GM18502 (cell line): ENCODE measurements around the gene SLC12A5.

Experiments
- ATAC-seq: cut with Tn5 transposase; IDR thresholded peaks from one replicate; pipeline ENCODE4 v1.9.1; 2021; ENCODE audit warnings: mild to moderate bottlenecking; ENCODE audit not compliant: unreplicated experiment, poor library complexity

The SLC12A5 gene

DNA sequence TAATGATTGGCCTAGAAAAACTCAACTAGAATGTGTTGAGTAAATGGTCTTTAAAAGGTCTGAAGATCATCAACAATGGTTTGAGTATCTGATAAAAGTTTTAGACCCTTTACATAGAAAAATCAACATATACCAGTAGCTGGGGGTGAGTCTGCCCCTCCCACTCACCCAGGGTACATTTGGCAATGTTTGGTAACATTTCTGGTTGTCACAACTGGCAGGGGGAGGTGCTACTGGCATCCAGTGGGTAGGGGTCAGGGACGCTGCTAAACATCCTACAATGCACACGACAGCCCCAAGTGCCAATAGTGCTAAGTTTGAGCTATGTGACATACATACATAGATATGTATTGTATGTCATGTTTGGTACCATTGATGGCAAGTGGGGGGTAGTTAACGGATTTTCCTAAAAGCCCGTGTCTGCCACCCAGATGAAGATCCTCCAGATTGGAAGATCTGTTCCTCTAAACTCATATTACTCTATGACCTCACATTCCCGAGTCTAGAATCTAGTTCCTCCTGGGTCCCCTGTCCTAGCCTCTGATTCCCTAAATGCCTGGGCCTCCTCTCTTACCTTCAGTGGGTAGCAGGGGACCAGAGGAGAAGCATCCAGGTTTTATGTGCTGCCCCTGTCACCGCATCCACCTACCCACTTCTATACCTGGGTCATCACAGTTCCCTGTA, 22.9 kb upstream of the SLC12A5 start:
- no peak for ATAC-seq

GRCh38 chr20:46006964-46007363, 22.1 kb upstream of the SLC12A5 start:
- ATAC-seq, result no peak

GRCh38 chr20:46007671-46008070, 21.3 kb upstream of the SLC12A5 start:
- ATAC-seq, result no peak

DNA sequence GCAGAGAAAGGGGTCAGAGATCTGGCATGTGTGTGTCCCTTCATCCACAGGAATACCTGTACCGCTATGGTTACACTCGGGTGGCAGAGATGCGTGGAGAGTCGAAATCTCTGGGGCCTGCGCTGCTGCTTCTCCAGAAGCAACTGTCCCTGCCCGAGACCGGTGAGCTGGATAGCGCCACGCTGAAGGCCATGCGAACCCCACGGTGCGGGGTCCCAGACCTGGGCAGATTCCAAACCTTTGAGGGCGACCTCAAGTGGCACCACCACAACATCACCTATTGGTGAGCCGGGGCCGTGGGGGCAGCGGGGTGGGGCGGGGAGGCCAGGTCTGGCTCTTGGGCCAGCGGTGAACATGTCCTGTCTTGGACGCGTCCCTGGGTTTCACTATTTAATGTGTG, 19.2 kb upstream of the SLC12A5 start:
- ATAC-seq, result no peak

DNA sequence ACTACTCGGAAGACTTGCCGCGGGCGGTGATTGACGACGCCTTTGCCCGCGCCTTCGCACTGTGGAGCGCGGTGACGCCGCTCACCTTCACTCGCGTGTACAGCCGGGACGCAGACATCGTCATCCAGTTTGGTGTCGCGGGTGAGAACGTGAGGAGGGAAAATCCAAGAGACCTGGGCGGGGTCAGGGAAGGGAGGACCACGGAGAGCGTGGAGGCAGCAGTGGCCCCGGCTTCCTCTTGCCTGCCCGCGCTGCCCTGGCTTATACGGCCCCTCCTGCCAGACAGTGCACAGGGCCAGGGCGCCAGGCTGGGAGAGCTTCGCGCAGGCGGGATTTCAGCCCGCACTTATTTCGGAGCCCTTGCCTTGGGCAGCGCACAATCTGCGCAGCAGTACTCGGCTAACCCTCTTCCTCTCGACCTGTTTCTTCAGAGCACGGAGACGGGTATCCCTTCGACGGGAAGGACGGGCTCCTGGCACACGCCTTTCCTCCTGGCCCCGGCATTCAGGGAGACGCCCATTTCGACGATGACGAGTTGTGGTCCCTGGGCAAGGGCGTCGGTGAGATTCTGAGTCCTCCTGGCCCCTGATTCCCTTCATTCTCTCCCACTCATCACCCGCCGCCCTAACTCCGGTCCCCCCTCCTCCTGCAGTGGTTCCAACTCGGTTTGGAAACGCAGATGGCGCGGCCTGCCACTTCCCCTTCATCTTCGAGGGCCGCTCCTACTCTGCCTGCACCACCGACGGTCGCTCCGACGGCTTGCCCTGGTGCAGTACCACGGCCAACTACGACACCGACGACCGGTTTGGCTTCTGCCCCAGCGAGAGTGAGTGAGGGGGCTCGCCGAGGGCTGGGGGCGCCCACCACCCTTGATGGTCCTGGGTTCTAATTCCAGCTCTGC, 18.3 kb upstream of the SLC12A5 start:
- ATAC-seq, result no peak

GRCh38 chr20:46011631-46012482, 17.2 kb upstream of the SLC12A5 start:
- ATAC-seq, result no peak

GRCh38 chr20:46012921-46013320, 16.1 kb upstream of the SLC12A5 start:
- no peak for ATAC-seq

DNA sequence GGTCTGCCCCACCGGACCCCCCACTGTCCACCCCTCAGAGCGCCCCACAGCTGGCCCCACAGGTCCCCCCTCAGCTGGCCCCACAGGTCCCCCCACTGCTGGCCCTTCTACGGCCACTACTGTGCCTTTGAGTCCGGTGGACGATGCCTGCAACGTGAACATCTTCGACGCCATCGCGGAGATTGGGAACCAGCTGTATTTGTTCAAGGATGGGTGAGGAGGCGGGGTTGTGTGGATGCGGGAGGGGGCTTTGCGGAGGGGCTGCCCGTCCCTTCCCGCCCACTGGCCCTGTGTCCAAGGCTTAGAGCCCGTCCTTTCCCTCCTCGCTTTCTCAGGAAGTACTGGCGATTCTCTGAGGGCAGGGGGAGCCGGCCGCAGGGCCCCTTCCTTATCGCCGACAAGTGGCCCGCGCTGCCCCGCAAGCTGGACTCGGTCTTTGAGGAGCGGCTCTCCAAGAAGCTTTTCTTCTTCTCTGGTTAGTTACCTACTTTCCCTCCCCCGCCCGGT, 15.6 kb upstream of the SLC12A5 start:
- ATAC-seq, result no peak

- ATAC-seq, result peak; percentile 59
Observed at GRCh38 chr20:46013829-46014516, 15.0 kb upstream of the SLC12A5 start.

- ATAC-seq, result no peak
Observed at GRCh38 chr20:46014517-46015396, 14.3 kb upstream of the SLC12A5 start.

DNA sequence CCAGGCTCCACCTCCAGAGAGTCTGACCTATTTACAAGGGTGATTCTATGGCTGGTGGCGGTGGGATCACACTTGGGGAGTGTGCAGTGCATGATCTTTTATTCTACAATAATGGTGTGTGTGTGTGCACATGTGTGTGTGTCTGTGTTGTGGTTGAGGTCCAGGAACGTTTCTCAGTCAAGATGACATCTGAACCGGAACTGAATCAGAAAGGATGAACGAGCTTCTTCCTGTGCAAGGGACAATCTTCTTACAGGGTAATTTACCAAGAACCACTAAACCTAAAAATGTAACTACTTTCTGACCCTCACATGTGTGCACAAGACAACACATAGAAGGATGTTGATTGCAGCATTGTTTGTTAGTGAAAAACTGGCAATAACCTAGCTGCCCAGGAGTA, 11.7 kb upstream of the SLC12A5 start:
- no peak for ATAC-seq

- ATAC-seq, result no peak
Observed at GRCh38 chr20:46018112-46018511, 10.9 kb upstream of the SLC12A5 start.

DNA sequence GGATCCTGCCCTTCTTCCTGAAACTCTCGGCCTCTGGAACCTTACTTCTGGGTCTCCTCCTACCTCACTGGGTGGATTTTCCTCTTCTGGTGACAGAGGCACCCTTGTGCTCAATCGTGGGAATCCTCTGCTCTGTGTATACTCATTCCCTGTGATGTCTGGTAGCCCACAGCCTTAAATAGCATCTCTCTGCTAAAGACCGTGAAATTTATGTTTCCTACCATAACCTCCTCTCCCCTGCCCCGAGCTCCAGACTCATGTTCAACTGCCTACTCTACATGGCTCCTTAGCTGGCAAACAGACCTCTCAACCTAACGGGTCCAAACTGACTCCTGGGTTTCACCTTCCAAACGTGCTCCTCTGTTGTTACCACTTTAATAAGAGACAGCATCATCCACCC, 10.4 kb upstream of the SLC12A5 start:
- no peak for ATAC-seq

DNA sequence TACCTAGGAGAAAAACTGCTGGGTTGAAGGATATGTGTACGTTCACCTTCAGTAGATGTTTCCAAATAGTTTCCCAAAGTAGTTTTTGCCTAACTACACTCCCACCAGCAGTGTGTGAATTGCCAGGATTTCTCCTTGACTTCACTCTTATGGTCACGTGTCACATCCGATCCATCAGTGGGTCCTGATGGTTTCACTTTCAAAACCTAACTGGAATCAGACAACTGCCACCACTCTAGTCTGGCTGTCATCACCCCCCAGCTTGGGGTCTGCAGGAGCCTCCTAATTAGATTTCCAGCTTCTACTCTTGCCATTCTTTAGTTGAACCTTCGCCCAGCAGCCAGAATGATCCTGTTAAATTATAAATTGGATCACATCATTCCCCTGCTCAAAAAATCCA, 8.5 kb upstream of the SLC12A5 start:
- ATAC-seq, result no peak

GRCh38 chr20:46021361-46022359, 7.4 kb upstream of the SLC12A5 start:
- no peak for ATAC-seq

GRCh38 chr20:46022411-46023147, 6.4 kb upstream of the SLC12A5 start:
- no peak for ATAC-seq

- ATAC-seq, result no peak
Observed at GRCh38 chr20:46023148-46023484, 5.9 kb upstream of the SLC12A5 start.
